Measurements from ENCODE around the gene CDS2.

- TF ChIP-seq CTCF (IDR thresholded peaks at IDR 0.05; ENCODE audit: low read length): no peak
- no peak for TF ChIP-seq EZH2 (IDR thresholded peaks at IDR 0.05; ENCODE audit: borderline replicate concordance, low read length)
These were observed 6.7 kb upstream of the CDS2 start for GRCh38 chr20:5120185-5120476.

All from OCI-LY1 (cell line).